ENCODE measurements around the gene PPP1R13B.
"Not testable (repeated sequence)": the region's sequence is repeated elsewhere in the genome, so short reads cannot be mapped to it uniquely, and the experiment has no call there.

The PPP1R13B gene

GRCh38 chr14:103847451-103848174 lies at the start of gene PPP1R13B:
PPP1R13B (minus strand) TSS chr14:103847575; CDS start chr14:103847307, 268 bp downstream.
- DNase-seq: peak; percentile 94

GRCh38 chr14:103896578-103896977 lies 49.2 kb upstream of the PPP1R13B start:
- no peak for DNase-seq

DNA sequence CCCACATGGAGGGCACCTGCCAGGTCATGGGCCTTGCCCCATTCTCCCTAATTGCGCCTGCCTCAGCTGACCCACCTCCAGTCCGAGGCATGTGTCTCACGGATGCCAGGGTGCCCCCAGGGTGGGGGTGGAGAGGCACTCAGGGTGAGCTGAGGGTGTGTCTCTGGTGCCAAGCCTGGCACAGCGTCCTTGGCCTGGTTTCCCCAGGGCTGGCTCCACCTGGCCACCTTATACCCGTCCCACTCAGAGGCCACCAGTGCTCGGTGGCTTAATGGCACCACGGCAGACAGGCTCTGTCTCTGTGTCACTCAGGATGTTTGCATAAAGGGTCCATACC lies 47.3 kb upstream of the PPP1R13B start:
- DNase-seq: no peak

DNA sequence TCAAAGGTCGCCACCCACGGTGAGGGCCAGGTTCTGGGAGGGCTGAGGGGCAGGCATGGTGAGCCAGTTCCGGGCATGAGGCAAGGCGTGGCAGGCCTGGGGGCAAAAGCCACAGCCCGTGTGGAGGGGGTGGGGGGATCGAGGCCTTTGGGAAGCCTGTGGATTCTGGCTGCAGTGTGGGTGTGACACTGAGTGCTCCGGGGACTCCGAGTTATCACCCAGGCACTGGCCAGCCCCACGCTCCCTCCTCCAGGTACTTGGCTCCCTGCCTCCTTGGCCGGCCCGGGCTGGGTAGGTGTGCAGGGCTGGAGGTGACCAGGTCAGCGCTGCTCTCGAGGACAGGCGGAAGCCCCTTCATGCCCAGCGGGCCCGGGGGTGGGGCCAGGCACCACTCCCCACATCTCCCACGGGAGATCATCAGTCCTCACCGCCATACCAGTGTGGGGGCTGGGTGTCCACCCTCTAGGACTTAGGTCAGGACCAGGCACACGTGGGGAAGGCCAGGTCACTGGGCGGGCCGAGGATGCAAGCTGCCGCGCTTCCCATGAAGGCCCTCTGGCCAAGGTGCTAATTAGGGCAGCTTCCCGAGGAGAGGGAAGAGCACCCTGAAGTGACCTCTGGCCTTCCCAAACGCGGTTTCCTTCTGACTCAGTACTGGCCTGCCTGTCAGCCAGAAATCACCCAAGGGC lies 46.8 kb upstream of the PPP1R13B start:
- DNase-seq: no peak

DNA sequence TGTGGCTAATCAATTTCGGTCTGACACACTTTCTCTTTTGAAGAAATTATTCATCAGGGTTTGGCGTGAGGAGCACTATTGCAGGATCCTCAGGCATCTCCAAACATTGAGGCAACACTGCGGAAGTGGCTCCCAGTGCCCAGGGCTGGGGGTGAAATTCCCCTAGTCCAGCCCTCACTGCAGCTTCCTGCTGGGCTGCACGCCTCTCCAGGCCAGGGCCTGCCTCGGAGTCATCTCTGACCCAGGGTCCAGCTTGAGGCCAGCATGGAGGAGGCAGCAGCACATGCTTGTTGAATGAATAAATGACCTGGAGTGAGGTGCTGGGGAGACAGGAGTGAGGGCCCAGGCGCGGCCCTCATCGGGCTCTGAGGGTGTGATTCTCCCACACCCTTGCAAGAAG lies 44.9 kb upstream of the PPP1R13B start:
- DNase-seq: no peak

DNA sequence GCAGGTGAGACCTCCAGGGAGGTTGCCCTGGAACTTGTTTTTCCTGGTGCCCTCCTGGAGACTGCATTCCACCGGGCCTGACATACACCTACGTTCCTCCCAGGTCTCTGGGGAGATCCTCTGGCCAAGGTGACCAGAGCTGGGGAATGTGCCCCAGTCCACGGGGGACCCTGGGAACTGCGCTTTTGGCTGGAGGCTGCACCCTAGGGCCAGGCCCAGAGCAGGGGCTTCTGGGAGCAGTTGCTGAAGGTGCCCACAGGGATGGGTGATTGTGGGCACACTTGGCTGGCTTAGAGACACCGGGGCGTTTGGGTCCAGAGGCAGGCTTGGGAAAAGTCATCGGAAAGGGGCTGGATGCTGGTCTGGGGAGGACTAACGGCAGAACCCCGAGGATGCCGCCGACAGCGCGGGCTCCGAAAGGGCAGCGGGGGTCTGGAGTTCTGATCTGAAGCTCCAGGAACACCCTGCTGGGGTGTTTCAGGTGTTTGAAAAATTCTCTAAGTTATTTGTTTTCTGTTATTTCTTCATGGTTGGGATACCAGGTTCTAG lies 44.4 kb upstream of the PPP1R13B start:
- no peak for DNase-seq

GRCh38 chr14:103890821-103891666 lies 43.7 kb upstream of the PPP1R13B start:
- DNase-seq: no peak

GRCh38 chr14:103890052-103890371 lies 42.6 kb upstream of the PPP1R13B start:
- DNase-seq: no peak

- DNase-seq: no peak
These were observed 42.1 kb upstream of the PPP1R13B start for GRCh38 chr14:103889313-103890051.

DNA sequence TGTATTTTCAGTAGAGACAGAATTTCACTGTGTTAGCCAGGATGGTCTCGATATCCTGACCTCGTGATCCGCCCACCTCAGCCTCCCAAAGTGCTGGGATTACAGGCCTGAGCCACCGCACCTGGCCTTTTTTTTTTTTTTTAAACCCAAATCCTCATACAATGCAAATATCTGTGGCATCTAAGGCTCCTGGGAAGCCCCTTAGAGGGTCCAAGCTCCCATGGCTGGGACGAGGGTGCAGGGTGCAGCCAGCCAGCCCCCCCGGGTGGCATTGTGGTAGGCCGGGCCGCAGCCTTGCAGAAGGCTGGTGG lies 41.6 kb upstream of the PPP1R13B start:
- DNase-seq: not testable (repeated sequence)

GRCh38 chr14:103887557-103888115 lies 40.3 kb upstream of the PPP1R13B start:
- no peak for DNase-seq

GRCh38 chr14:103887170-103887501 lies 39.8 kb upstream of the PPP1R13B start:
- no peak for DNase-seq

DNA sequence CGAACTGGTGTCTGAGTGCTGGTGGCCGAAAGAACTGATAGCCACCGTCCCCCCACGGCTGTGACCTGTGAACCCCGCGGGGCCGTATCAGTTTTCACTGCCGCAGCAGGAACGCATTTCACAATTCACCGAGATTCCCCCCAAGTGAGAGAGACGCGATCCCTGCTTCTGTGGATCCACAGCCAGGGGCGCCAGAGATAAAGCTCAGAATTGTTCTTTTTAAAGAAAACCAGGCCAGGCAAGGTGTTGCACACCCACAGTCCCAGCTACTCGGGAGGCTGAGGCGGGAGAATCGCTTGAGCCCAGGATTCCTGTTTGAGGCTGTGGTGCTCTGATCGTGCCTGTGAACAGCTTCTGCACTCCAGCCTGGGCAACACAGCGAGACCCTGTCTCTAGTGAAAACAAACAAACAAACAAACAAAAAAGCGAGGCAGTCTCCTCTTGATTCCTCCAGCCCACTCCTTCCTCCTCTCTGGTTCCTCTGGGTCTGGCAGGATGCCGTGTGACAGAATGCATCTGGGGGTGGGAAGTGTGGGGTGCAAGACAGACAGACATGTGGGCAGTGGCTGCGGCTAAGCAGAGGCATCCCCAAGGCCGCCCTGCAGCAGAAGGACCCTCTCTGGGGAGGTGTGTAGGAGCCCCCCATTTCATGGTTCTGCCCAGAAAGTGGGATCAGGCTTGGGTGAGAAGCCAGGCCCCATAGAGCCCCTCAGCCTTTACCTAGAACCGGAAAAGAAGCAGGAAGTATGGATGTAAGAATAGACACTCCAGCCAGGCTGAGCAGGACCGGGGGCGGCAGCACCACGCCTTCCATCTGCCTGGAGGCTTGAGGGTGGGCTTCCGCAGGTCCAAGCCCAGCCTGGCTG lies 39.2 kb upstream of the PPP1R13B start:
- DNase-seq: no peak

DNA sequence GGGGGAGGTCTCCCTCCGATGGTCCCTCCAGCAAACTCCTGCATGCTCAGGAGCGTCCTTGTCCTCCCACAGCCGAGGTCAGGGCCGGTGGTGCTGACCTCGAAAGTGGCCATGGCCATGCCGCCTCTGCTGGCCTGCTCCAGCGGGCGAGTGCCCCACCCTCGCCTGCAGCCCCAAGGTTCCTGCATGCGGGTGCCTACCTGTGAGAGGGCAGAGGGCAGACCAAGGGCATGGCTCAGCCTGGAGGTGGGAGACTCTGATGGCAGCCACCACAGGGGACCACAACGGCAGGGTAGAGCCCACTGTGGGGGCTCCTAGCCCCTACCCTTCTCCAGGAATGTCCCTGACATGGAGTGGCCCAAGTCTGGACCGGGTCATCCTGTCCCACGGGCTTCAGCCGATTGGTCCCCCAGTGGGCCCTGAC lies 38.1 kb upstream of the PPP1R13B start:
- no peak for DNase-seq

DNA sequence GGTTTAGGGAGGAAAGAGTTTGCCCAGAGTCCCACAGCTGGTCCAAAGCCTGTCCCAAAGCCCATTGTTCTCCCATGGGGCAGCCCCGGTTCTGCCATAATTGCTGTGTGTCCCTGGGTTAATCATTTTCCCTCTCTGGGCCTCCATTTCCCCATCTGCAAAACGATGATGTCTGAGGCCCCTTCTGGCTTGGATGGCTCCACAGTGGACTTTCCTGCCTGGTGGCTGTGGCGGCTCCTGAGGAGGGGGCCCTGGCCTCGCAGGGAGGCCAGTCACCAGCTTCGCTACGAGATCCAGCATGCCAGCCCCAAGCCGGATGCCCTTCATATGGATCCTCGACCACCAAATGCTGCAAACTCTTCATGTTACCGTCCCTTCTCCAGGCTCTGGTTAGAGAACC lies 37.5 kb upstream of the PPP1R13B start:
- DNase-seq: no peak

DNA sequence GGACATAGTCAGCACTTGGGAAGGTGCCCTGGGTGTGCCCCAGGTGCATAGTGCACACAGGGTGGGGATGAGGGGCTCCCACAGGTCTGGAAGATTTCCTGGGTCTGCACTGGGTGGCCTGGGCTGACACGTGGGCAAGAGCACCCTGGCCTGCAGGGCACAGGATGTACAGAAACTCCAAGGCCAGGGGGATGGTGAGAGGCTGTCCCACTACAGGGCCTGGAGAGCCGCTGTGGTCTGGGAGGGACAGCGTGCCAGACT lies 35.8 kb upstream of the PPP1R13B start:
- no peak for DNase-seq

DNA sequence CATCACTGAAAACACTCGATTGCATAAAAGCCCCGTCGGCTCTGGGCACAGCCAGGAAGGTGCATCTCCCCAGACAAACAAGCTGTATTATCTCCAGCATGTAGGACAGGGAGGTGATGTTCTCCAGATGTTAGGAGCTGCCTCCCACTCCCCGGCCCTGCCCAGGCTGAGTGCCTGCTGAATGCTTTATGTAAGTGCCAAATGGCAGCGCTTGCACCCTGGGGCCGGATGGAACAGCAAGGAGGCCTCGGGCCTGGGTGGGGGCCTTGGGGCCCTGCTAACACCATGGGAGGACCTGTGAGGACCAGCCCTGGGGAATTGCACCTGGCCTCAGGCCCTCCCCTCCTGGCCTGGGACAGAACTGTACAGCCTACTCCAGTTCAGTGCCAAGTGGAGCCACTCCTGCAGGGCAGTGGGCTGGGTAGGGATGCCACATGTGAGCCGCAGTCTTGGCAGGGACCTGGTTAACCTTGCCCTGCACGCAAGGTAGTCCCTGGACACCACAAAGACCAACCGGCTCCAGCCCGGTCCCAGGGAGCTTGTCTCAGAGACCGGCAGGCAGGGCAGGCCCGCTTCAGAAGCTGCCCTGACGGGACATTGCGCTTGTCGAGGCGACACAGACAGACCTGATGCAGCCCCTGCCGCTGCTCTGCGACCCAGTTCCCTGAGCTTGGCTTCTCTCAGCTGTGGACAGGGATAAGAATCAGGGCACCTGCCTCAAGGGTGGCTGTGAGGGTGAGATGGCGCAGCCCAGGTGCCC lies 35.3 kb upstream of the PPP1R13B start:
- no peak for DNase-seq

GRCh38 chr14:103881268-103882201 lies 34.2 kb upstream of the PPP1R13B start:
- DNase-seq: no peak

GRCh38 chr14:103880348-103881267 lies 33.2 kb upstream of the PPP1R13B start:
- peak; percentile 44 for DNase-seq

All from activated gamma-delta T cell treated with Interleukin-2 at 50 U/mL for 16 hours (primary cell).